Gastrocnemius medialis (tissue), 4 donors: Measurements from ENCODE around the gene DNAJC25. TPM values are rescaled to one million over a fixed set of nuclear protein-coding genes. Genes with fewer than 3 reads are reported as not detected.

Experiments used
- ATAC-seq, 2 donors: fragments of 150-250 bp; one replicate each; pipeline ENCODE4 v1.9.1; 2016
- DNase-seq, 2 donors: peaks; one replicate each; pipeline ENCODE4 v3.0.0-alpha.2; 2019
- H3K27ac ChIP-seq, 4 donors: fragments of 200-600 bp; sonication (generic); 1 replicate in 1 of 4; 2 replicates in 3 of 4; pipeline ENCODE4 v1.5.1; 2016 to 2018; ENCODE audit warnings: mild to moderate bottlenecking in 2 of 4, moderate library complexity in 1 of 4
- H3K27me3 ChIP-seq, 3 donors: fragments of 200-600 bp; sonication (generic) in 2 of 3; 1 replicate in 1 of 3; 2 replicates in 2 of 3; pipeline versions ENCODE4 v1.5.1 to v1.6.0; 2016 to 2019; ENCODE audit warnings: mild to moderate bottlenecking in 1 of 3, moderate library complexity in 1 of 3
- H3K36me3 ChIP-seq, 2 donors: fragments of 200-600 bp; sonication (generic) in 1 of 2; one replicate each; pipeline ENCODE4 v1.5.1; 2017 to 2018
- H3K4me1 ChIP-seq, 2 donors: fragments of 200-600 bp; sonication (generic) in 1 of 2; one replicate each; pipeline ENCODE4 v1.5.1; 2016 to 2017; ENCODE audit warnings: mild to moderate bottlenecking in 2 of 2
- H3K4me3 ChIP-seq, 4 donors: fragments of 200-600 bp; sonication (generic) in 3 of 4; 1 replicate in 1 of 4; 2 replicates in 3 of 4; pipeline ENCODE4 v1.5.1; 2016 to 2019; ENCODE audit warnings: mild to moderate bottlenecking in 2 of 4
- H3K9me3 ChIP-seq, 3 donors: fragments of 200-600 bp; sonication (generic) in 2 of 3; 1 replicate in 1 of 3; 2 replicates in 2 of 3; pipeline ENCODE4 v1.5.1; 2016 to 2019
- CTCF ChIP-seq, 5 experiments: fragments of 450-650 bp in 3 of 5; fragments of 200-600 bp in 2 of 5; sonication (generic) in 2 of 5; IDR thresholded peaks in 4 of 5; conservative IDR thresholded peaks in 1 of 5; 1 replicate in 4 of 5; 2 replicates in 1 of 5; pipeline ENCODE4 v1.5.1; 2016 to 2019; ENCODE audit warnings: antibody characterized with exemption in 5 of 5, mild to moderate bottlenecking in 3 of 5, moderate library complexity in 3 of 5
- POLR2A ChIP-seq, 2 donors: fragments of 450-650 bp; IDR thresholded peaks; one replicate each; pipeline ENCODE4 v1.6.1; 2017; ENCODE audit warnings: antibody characterized with exemption in 2 of 2, mild to moderate bottlenecking in 2 of 2, moderate library complexity in 2 of 2
- in situ Hi-C, 4 donors: fragments of 200-750 bp; cut with MboI; loops; one replicate each; pipeline versions ENCODE4 v1.15.0 to v1.8.0; 2017; ENCODE audit warnings: low sequenced_read_pairs in 4 of 4
- intact Hi-C: fragments of 100-400 bp; cut with DNase I; formaldehyde crosslinking; loops from one replicate; pipeline ENCODE4 v1.15.1; 2023; ENCODE audit warnings: low total_unique reads
- total RNA-seq, 4 donors: library from RNA; depleted of rRNA; stranded (reverse); fragments of >200 nt; gene quantifications; one replicate each; pipeline versions ENCODE4 v1.1.0 to v1.2.3, GENCODE V29; 2016

DNAJC25 gene
- total RNA-seq, 4 donors from 2014 or later = 3.7 to 7.4 (median 4.9) TPM

- intact Hi-C loops (no loop called here), in situ Hi-C loops (no loop called here)
- no peak overlapping the region for H3K27ac ChIP-seq
- no peaks in the 10 kb centered on the region for H3K27me3 ChIP-seq
- H3K4me1 ChIP-seq = no peaks in the 10 kb centered on the region
- ATAC-seq = no peak
- TF ChIP-seq CTCF (IDR thresholded peaks at IDR 0.05 in 4 of 5, conservative IDR thresholded peaks at IDR 0.05 in 1 of 5) (no peak), POLR2A (IDR thresholded peaks at IDR 0.05) (no peak)
- H3K4me3 ChIP-seq = no peak overlapping the region
- no peaks in the 10 kb centered on the region for H3K36me3 ChIP-seq
- no peaks in the 10 kb centered on the region for H3K9me3 ChIP-seq
- DNase-seq = no peak
Measured at GRCh38 chr9:111674319-111674718, 43.2 kb downstream of the DNAJC25 start.

GRCh38 chr9:111676116-111676515 is 45.0 kb downstream of the DNAJC25 start:
- ATAC-seq = no peak
- Histone ChIP-seq H3K9me3 (no peaks in the 10 kb centered on the region), H3K27me3 (no peaks in the 10 kb centered on the region), H3K4me1 (no peaks in the 10 kb centered on the region), H3K4me3 (no peak overlapping the region), H3K27ac (no peak overlapping the region), H3K36me3 (no peaks in the 10 kb centered on the region)
- intact Hi-C loops (no loop called here), in situ Hi-C loops (no loop called here)
- TF ChIP-seq POLR2A (IDR thresholded peaks at IDR 0.05) (no peak), CTCF (IDR thresholded peaks at IDR 0.05 in 4 of 5, conservative IDR thresholded peaks at IDR 0.05 in 1 of 5) (no peak)
- DNase-seq = no peak

GRCh38 chr9:111678293-111678692 is 47.2 kb downstream of the DNAJC25 start:
- H3K27me3 ChIP-seq = no peaks in the 10 kb centered on the region
- H3K36me3 ChIP-seq = no peaks in the 10 kb centered on the region
- TF ChIP-seq CTCF (IDR thresholded peaks at IDR 0.05 in 4 of 5, conservative IDR thresholded peaks at IDR 0.05 in 1 of 5) (no peak), POLR2A (IDR thresholded peaks at IDR 0.05) (no peak)
- H3K4me3 ChIP-seq = no peak overlapping the region
- H3K27ac ChIP-seq = no peak overlapping the region
- no peak for DNase-seq
- H3K9me3 ChIP-seq = no peaks in the 10 kb centered on the region
- in situ Hi-C loops = no loop called here
- no peak for ATAC-seq
- H3K4me1 ChIP-seq = no peaks in the 10 kb centered on the region
- intact Hi-C loops = no loop called here

GRCh38 chr9:111679199-111679598 is 48.1 kb downstream of the DNAJC25 start:
- Histone ChIP-seq H3K4me3 (no peak overlapping the region), H3K27me3 (no peaks in the 10 kb centered on the region), H3K27ac (no peak overlapping the region), H3K9me3 (no peaks in the 10 kb centered on the region), H3K4me1 (no peaks in the 10 kb centered on the region), H3K36me3 (no peaks in the 10 kb centered on the region)
- TF ChIP-seq CTCF (IDR thresholded peaks at IDR 0.05 in 4 of 5, conservative IDR thresholded peaks at IDR 0.05 in 1 of 5) (no peak), POLR2A (IDR thresholded peaks at IDR 0.05) (no peak)
- ATAC-seq (no peak), DNase-seq (no peak)
- in situ Hi-C loops (no loop called here), intact Hi-C loops (no loop called here)

- Histone ChIP-seq H3K27me3 (no peaks in the 10 kb centered on the region), H3K36me3 (no peaks in the 10 kb centered on the region), H3K9me3 (no peaks in the 10 kb centered on the region), H3K4me1 (no peaks in the 10 kb centered on the region), H3K27ac (no peak overlapping the region), H3K4me3 (no peak overlapping the region)
- TF ChIP-seq CTCF (IDR thresholded peaks at IDR 0.05 in 4 of 5, conservative IDR thresholded peaks at IDR 0.05 in 1 of 5) (no peak), POLR2A (IDR thresholded peaks at IDR 0.05) (no peak)
- ATAC-seq = peak in 1 of 2 donors; percentile 44
- in situ Hi-C loops = no loop called here
- intact Hi-C loops = no loop called here
- no peak for DNase-seq
Measured at GRCh38 chr9:111683392-111683791, 52.3 kb downstream of the DNAJC25 start.
